GM10847 (cell line): ENCODE data around the gene STAM.

Experiments used
- POLR2A ChIP-seq: IDR thresholded peaks from 2 replicates; pipeline ENCODE4 v1.6.1; 2011; ENCODE audit not compliant: insufficient read length; ENCODE audit errors: extremely low read depth

The STAM gene

GRCh38 chr10:17643755-17644484 is at the start of gene STAM:
TSS of gene STAM (plus strand) at chr10:17644151. CDS start at chr10:17644340, 189 bp downstream.
- peak; percentile 57 for TF ChIP-seq POLR2A

- TF ChIP-seq POLR2A, result no peak
Measured at GRCh38 chr10:17597386-17597785, 46.6 kb upstream of the STAM start.

DNA sequence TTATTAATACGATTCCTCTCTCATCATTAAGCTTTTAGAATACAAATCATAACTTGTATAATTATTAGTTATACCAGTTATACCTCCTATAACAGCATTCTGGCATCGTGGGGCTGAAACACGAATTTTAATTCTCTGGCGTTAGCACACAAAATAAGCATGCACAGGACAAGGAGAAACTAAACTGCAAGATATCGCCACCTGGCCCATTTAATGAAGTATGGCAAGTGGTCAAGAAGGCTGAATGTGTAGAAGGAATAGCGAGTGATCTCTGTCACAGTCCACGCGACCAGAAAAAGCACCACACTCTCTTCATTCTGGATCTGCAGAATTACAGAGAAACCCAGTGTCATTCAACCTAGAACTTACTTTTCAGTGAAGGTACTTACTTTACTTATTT is 44.9 kb upstream of the STAM start:
- TF ChIP-seq POLR2A, result no peak

GRCh38 chr10:17605936-17606335 is 38.0 kb upstream of the STAM start:
- no peak for TF ChIP-seq POLR2A

DNA sequence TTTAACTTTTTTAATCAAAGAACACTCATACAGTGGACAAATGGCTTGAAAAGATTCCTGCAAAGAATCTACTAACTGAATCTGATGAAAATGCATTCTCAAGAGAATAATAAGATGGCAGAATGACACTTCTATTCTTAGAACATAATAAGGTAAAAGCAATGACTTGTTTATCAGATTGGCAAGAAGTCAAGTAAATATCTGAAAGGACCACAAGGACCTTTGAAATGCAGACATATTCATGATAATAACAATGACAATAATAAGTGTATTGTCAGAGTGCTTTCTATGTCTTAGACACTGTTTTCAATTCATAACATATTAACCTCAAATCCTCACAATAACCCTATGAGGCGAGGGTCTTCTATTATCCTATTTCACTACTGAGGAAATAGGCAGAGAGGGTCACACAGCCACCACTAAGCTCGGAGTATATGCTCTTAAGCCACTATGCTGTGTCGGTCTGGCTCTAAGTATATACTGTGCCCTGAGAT is 37.4 kb upstream of the STAM start:
- no peak for TF ChIP-seq POLR2A

DNA sequence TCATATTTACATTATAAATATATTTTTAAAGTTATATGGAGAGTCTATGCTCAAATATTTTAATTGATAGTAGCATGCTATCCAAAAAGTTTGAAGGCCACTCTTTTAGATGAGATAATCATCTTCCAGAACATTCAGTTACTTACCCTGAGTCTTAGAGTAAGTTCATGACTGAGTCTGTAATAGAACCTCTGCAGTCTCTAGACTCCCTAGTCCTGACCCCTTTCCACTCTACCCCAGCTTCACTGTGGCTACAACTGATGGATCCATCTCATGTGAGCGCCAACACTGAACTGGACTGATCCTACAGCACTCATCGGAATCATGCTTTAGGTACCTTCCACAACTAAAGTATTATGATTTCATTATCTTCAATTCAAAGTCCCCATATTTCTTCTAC is 36.9 kb upstream of the STAM start:
- no peak for TF ChIP-seq POLR2A

- TF ChIP-seq POLR2A, result no peak
Measured at GRCh38 chr10:17607603-17608332, 36.2 kb upstream of the STAM start.

GRCh38 chr10:17609523-17610079 is 34.4 kb upstream of the STAM start:
- no peak for TF ChIP-seq POLR2A

DNA sequence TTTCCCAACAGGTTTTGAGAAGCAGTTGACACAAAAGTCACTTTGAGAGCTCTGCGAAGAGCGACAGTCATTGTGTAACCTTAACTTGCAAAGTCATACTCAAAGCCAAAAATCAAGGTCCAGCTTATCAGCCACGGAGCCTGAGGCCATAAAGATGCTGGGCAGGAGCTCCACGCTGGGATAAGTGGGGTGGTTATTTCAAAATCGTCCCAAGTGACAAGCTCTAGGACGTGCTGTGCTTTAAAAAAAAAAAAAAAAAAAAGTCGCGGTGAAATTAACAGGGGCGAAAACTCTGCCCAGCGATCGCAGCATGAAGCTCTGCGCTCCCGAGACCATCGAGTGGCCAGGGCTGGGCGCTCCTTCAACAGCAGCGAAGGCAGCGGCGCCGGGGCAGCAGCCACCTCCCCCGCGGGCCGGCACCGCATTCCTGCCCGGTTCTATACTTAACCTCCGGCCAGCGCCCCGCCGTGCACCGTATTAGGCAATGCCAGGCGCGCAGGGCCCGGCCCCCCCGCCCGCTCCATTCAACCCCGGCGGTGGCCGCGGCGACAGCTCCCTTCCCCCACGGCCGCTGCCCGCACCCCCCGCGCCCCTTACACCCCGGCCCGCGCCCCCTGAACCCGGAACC is 27.4 kb upstream of the STAM start:
- no peak for TF ChIP-seq POLR2A

GRCh38 chr10:17617031-17617911 is 26.7 kb upstream of the STAM start, which contains the start of gene HACD1:
TSS of gene HACD1 (minus strand) at chr10:17617374. CDS start at chr10:17617339, 35 bp downstream.
- TF ChIP-seq POLR2A, result no peak

DNA sequence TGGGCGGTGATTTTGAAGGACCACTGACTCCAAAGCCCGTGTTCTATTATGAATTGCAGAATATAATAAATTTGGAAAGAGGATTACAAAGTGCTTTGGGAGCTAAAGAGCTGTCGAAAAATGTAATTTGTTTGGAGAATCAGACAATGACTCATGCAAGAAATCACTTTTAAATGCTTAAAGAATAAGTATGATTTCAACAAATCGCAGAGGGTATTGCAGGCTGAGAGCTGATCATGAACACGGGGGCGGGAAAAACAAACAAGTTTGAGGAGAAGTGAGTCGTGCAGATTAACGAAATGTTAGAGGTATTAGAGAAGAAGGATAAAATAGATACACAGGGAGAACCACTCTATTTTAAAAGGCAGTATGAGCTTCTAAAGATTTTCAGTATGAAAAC is 21.9 kb upstream of the STAM start:
- TF ChIP-seq POLR2A, result no peak

- no peak for TF ChIP-seq POLR2A
Measured at GRCh38 chr10:17624996-17625395, 19.0 kb upstream of the STAM start.

- no peak for TF ChIP-seq POLR2A
Measured at GRCh38 chr10:17626656-17627055, 17.3 kb upstream of the STAM start.

DNA sequence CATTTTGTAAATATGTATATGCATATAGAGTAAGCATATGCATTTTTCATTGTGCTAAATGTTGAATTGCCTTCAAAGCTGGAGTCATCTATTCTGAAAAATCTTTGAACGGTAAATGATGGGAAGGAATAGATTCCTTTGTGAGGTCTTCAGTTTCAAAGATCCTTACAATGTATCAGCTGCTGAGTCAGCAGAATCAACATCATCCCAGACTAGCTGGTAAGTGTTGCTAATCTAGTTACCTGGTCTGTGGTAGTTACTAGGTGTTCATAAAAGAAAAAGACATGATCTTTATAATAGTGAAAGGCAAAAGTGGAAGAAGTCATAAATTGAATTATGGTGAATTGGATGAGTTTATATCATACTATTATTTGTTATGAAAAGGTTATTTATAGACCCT is 10.6 kb upstream of the STAM start:
- TF ChIP-seq POLR2A, result no peak

DNA sequence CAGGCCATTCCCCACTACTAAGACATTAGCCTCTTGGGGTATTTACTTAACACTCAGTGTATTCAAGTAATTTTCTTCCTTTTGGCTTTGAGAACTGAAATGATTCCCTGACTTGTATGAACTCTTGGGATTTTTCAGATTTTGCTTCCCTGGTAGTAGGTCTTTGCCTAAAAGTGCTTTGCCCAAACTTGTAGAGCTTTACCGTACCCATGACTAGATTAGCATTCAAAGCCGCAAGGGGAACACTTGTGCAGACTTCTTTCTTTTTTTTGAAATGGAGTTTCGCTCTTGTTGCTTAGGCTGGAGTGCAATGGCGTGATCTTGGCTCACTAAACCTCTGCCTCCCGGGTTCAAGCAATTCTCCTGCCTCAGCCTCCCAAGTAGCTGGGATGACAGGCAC is 6.1 kb upstream of the STAM start:
- TF ChIP-seq POLR2A, result no peak
